GM04504 (cell line): Measurements from ENCODE around the gene CCDC6.
"Not testable (repeated sequence)": the region's sequence is repeated elsewhere in the genome, so short reads cannot be mapped to it uniquely, and the experiment has no call there.

Source experiments
- DNase-seq: peaks from one replicate; pipeline ENCODE4 v3.0.0-alpha.2; 2012; ENCODE audit warnings: low read depth

Gene CCDC6

DNA sequence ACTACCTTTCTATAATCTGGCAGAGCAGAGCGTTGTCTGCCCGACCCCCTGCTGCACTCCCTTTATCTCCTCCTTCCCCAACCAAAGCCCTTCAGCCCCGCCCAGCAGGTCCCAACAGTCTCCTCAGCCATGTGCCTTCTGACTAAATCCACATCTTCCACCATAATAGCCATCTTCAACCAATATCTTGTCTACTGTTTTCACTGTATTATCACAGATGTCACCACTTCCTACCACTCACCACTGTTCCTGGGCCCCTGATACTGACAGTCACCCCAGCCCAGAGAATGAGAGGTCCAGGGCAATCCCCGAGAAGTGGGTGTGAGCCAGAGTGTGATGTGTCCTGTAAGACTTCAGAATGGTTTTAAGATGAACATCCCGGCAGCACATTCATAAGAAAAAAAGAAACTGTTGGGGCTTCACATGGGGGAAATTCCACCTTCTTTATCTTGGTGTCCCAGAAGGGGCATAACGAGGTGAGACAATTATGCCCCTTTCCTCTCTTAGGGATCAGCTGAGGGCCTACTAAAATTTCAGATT, 25.3 kb downstream of the CCDC6 start:
- no peak for DNase-seq

DNA sequence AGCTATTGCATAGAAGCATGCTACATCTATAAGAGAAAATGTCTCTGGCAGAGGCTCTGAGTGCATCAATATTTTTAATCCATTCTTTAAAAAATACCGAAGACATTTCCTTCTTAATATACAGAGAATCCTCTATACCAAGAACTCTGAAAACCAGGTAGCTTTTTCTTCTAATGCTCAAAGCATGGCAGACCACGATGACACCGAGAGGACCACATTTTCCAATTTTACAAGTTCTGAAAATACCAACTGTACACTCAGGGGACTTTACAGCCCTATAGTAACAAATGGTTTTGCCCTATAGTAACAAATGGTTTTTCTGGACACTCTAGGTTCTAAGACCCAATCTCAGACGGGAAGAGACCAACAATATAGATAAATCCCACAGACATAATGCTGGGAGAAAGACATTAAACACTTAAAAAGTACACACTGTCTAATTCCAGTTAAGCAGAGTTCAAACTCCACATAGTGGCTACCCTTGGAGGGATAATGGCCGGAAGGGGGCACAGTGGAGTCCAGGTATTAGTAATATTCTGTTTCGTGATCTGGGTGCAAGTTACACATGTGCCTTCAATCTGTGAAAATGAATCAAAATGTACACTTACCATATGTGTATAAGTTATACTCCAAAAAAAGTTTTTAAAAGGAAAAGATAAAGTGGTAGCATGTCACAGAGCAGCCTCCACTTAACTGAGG, 26.2 kb downstream of the CCDC6 start:
- DNase-seq: no peak

DNA sequence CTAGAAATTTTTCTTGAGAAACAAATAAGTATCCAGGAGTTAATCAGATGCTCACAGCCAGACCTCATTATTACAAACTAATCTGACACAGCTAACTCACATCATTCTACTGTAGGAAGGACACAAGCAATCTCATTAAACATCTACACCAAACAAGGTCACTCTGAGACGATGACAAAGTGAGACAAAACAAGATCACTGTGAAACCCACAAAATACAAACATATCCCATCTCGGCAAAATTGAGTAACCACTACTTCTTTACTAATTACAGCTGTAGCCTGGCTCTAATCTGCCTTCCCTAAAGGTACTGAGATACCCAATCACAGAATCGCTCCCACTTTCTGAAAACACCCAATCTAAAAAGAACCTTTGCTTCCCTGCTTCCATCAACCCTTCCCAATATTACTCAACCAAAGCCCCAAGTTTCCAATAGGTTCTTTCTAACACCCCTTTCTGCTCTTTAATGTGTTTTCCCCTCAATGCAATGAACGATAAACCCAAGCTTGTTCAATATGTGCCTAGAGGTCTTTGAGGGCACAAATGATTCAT, 26.9 kb downstream of the CCDC6 start:
- no peak for DNase-seq

DNA sequence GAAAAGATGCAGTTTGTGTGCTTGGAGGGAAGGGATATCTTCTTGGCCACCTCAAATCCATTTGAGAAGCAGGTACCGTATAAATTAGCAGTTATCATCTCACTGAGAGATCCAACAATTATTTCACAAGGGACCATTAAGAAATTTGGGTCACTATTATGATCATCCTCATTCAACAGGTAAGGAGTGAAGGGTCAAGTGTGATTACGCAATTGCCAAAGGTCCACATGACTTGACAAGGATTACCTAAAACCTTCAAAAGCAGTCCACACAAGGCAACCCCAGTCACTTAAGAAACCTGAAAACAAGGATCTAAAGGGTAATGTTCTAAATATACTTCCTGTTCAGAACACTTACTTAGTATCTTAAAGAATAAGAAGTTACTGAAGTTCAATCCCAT, 27.4 kb downstream of the CCDC6 start:
- no peak for DNase-seq

DNA sequence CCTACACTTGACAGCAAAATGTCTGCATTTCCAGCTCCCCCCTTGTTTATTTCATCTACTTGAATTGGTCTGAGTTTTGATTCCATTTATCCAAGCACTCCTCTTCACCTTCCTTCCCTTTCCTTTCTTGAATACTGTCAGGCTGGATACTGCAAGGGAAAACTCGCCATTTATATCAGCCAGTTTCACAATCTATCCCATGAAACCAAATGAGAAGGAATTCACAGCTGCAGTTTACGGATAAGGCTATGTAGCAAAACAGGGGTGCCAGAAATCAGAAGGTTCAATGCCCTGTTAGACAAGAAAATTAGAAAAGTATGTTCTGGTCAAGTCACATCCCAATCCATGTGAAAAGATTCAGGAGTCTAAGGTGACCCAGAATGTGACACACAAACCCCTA, 28.1 kb downstream of the CCDC6 start:
- no peak for DNase-seq

DNA sequence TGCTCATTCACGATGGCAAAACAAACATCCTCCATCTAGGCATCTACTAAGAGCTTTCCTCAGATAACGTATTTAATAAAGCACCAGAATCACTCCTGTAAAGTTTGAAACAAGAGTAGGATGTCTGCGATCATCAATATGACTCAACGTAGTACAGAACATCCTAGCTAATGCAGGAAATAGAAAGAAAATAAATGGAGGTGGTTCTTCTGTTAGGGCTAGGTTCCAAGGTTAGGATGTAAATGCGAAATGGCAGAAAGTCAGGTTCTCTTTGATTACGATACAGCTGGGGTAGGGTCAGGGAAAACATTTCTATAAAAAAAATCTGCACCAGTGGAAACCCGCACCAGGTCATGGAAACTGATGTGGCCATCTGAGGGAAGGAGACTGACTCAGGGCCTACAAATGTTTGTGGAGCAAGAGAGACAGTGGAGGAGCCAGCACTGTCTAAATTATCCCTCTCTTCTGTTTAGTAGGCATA, 29.1 kb downstream of the CCDC6 start:
- no peak for DNase-seq

DNA sequence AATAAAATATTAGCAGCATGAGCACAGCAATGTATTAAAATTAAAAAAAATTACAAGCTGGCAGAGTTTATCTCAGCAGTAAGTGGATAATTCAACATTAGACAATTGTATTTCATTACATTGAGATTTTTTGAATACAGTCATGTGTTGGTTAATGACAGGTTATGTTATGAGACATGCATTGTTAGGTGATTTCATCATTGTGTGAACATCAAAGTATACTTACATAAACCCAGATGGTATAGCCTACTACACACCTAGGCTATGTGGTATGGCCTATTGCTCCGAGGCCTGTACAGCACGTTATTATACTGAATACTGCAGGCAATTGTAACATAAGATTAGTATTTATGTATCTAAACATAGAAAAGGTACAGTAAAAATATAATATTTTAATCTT, 29.7 kb downstream of the CCDC6 start:
- DNase-seq: no peak

DNA sequence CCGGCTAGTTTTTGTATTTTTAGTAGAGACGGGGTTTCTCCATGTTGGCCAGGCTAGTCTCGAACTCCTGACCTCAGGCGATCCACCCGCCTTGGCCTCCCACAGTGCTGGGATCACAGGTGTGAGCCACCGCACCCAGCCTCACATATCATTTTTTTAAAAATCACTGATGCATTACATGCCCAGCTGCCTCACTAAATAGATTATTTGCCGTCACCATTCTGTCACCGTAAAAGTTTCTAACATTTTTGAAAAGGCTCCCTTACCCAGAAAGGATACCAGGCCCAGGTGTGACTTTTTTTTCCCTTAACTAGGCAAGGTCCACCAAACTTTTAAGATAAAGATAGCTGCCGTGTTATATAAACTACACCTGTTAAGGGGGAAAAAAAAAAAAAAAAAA, 30.1 kb downstream of the CCDC6 start:
- not testable (repeated sequence) for DNase-seq

DNA sequence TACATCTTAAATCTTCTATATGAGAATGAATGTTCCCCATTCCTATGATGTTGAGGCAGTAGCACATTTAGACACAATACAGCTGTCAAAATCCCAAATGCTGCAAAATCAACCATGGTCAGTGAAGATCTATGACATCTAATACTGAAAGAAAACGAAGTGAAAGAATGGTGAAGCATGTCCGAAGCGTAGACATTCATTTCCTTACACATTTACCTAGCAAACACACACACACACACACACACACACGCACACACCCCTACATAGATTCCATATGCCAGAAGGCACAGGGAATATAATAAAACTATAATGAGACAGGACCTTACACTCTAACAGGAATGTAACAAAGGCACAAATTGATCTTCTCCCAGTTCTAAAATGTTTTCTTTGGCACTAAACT, 32.5 kb downstream of the CCDC6 start:
- no peak for DNase-seq

DNA sequence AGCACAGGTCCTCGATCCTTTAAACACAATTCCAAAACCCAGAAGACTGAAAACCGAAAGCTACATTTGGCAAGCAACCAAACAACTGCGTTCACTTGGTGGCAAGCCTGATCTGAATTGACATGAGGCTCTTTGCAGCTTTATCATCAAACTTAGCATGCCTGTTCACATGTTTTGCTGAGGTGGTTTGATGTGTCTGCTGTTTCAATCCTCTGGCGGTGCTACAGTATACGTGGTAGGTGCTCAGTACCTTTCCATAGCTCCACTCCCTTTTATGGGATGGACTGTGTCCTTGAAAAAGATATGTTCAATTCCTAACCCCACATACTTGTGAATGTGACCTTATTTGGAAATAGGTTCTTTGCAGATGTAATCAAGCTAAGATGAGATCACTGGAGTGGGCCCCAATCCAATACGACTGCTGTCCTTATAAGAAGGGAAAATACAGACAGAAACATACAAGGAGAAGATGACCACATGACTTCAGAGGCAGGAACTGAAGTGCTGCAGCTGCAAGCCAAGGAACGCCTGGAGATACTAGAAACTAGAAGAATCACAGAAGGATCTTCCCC, 33.4 kb downstream of the CCDC6 start:
- DNase-seq: peak; percentile 40

DNA sequence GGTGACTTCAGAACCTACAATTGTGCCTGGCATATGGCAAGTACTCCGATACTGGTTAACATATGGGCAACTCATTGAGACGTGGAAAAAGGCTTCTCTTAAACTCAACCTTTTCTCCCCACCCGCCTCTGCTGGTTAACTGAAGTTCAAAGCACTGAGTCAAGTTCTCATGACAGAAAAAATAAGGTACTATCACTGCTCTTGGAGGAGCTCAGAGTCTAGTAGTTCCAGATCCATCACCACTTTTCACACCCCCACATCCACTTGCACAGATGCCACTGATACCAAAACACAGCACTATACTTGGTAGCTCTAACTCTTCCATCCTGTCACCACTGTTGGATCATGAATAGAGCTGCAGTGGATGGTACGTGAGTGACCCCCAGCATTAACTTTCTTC, 36.2 kb downstream of the CCDC6 start:
- no peak for DNase-seq

DNA sequence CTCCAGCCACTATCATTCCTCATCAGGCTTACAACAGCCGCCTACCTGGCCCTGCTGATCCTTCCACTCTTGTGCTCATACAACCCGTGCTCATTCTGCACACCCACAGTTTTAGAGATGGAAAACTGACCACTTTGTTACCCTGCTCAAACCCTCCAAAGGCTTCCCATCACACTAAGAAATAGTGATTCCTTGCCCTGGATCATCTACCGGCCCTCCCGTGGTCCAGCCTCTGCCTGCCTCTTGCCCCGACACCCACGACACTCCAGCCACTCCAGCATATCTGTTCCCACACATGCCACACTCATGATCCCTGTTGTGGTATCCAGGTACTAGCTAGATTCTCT, 36.8 kb downstream of the CCDC6 start:
- no peak for DNase-seq

DNA sequence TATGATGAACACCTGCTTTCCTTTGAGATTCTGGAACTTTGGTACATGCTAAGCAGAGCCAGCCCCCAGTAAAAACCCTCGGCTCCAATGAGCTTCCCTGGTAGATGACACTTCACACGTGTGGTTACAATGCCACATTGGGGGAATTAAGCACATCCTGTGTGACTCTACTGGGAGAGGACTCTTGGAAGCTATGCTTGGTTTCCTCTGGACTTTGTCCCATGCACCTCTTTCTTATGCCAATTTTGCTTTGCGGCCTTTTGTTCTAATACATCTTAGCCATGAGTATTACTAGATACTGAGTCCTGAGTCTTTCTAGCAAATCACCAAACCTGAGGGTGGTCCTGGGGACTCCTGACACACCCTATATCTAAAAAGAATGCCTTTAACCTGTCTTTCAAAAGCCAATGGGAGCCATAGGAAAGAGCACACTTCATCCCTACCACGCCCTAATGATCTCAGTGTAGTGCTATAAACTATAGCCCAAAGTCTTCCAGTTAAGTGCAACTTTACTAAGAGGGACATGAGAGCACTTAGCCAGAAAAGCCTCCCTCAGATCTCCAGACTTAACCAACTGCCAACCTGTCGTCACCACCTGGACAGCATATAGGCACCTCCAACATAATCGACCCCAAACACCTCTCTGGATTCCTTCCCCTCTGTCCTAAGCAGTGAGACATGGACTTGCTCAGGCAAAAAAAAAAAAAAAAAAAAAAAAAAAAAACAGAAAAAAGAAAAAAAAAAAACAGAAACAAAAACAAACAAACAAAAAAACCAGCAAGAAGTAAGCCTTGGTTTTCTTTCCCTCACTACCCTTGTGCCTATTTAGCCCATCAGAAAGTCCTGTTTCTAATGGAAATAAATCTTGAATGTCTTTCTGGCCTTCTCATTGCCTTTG, 37.4 kb downstream of the CCDC6 start:
- DNase-seq: no peak

DNA sequence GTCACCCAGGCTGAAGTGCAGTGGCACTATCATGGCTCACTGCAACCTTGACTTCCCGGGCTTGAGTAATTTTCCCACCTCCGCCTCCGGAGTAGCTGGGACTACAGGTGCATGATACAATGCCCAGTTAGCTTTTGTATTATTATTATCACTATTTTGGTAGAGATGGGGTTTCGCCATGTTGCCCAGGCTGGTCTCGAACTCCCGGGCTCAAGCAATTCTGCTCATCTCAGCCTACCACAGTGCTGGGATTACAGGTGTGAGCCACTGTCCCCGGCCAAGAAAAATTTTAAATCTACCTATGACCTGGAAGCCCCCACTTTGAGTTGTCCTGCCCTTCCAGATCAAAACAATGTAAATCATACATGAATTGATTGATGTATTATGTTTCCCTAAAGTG, 38.8 kb downstream of the CCDC6 start:
- DNase-seq: no peak

DNA sequence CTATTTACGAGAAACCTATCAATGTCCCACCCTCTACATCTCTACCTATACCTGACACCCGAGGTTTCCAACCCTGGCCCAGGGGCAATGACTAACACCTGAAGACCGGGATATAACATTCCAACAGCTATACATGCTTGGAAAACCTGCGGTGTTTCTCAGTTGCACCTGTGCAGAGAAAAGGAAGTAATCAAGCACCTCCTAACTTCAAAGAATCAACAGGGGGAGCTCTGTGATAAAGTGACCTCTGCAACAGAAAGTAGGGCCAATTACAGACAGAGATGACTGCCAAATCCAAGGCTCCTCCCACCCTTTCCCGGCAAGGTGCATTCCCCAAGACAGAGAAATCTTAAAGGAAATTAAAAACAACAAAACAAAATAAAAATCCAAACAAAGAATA, 41.3 kb downstream of the CCDC6 start:
- DNase-seq: no peak

DNA sequence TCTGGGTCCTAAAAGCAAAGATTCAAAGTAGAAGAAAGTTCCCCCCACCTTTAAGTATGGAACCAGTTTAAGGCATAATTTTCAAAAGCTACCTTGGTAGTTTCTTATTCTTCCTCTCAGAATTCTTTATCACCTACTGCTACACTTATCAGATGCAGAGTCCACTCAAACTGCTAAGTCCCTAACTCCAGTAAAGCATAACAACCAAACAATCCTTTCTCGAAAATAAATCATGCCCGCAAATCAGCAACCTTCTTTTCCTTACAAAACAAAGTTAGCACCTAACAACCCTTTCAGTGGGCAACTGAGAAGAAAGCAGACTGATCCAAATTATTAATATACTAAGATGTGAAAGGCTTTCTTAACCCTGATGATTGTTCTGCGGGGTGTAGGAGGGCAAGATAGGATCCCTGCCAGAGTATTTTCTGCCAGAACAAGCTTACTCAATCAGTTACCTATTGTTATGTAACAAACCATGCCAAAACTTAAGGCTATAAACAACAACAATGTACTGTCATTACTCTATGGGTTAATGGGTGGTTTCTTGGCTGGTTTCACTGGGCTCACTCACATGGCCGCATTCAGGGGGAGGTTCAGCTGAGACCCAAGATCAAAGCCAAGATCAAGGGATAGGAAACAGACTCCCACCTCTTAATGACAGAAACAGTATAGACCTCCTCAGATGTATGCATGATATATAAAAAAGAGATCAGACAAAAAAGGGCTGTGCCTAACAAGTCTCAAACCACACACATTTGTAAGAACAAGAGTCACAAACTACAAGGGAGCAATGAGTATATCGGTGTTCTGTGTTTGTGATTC, 42.0 kb downstream of the CCDC6 start:
- DNase-seq: no peak

DNA sequence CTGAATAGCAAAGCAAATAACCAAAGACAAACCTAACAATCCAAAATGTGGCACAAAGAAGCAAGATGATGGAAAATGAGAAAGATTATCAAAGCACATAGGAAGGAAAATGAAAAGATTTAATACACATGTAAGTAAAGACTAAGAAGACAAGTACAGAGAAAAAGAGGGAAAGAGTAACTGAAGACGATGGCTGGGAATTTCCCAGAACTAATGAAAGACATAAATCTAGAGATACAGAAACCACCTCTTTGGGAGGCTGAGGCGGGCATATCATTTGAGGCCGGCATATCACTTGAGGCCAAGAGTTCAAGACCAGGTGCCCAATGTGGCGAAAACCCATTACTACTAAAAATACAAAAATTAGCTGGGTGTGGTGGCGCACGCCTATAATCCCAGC, 46.8 kb downstream of the CCDC6 start:
- DNase-seq: no peak

DNA sequence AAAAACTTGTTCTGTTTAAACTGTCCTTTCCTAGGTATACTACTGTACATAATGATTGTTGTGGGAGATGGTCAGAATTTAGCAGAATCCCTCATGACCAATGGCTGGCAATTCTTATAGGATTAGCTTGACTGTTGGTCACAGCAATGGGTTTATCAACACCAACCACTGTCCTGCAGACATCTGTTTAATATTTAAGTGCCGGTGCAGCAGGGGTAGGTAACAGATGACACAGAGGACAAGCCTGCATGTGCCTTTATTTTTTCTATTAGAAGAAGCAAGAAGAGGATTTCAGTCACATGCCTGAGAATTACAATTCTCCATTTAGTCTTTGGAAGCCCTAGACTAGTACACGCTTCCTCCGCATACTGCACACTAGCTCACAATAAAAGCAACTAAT, 48.4 kb downstream of the CCDC6 start:
- DNase-seq: no peak

DNA sequence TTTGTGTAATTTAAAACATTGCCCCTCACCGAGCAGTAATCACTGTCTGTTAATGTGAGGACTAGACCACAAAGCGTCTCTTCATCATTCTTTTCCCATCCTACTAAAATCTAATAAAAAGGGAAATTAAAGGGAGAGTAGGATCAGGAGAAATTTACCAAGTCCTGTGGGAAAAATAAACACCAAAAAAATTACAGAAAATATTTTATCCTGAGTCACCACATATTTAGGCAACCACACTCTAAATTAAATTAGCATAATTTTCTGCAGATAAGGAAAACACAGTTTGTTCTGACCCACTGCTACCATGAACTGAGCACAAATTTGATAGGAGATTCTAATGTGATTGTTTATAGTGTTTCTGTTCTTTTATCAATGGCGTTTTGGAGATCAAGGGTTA, 49.3 kb downstream of the CCDC6 start:
- no peak for DNase-seq

DNA sequence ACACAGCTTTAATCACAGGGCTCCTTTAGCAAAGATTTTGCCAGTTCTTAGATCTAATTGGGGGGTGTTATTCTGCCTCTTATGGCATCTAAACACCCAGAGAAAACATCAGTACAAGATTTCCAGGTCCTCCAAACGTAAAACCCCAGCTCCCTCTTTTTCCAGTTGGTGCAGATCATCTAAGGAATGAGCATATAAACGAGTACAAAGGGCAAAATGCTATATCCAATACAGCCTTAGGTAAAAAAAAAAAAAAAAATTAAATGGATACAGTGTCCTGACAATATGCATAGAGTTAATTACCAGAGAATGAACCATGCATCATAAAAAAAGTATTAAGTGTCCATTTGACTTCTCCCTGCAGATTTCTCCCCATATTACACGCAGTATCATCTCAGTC, 50.3 kb downstream of the CCDC6 start:
- no peak for DNase-seq

DNA sequence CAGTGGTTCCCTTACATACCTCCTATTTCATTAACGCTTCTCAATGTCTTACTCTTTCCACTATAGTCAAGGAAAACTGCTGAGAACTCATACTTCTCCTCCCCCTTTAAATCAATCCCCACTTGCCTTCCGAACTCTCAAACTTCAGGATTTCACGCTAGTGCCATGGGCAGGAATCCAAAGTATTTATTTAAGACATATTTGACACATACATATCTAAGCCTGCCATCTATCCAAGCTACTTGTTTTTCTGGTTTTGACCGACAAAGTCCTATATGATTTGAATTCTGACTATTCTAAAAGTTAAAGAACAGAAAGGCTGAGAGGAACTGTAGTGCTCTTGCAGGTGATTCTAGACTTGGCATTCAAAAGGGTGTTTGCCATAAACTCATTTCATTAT, 51.8 kb downstream of the CCDC6 start:
- no peak for DNase-seq

DNA sequence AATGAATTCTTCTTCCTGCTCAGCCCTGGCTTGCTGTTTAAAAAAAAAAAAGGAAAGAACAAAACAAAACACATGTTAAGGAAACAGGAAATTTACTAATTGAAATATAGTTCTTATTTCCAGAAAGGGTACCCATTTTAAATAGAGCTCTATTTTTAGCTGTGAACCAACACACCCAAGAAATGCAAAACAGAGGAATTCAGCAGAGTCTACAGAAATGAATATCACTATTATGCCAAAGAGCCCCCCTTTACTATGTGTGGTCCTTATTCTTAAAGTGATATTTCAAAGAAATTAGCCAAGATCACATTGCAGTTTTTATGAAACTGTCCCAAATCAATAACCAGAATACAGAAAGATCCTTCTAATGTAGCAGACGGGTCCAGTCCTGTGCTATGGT, 53.7 kb downstream of the CCDC6 start:
- DNase-seq: no peak
